ENCODE measurements around the gene FOXJ3.

FOXJ3 gene

DNA sequence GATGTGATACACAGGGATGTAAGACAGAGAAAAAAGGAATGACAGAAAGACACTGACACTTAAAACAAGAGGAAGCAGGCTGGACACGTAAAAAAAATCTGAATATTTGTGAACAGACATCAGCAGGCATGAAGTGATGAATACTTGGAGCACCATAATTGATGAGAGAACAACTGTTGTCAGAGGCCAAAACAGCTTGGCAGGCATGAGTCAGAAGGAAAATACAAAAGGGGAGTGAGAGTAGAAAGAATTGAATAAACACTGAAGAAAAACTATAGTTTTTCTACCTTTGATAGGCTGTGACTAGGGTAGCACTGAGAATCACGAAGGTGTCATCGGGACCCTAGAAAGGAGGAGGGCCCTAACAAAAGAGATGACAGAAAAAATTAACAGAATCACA, 148.9 kb downstream of the FOXJ3 start:
- peaks cover 5 to 71% of the 10 kb centered on the region in 2 experiments for H3K36me3 ChIP-seq (ENCODE audit: control insufficient read depth in 2 of 2, insufficient read depth in 1 of 2, low read length in 2 of 2)
- CTCF ChIA-PET = interaction anchor here (3.3 kb wide), 1 partner anchor 13 kb away, joined by 23 read pairs; no protein-coding TSS in a partner anchor

DNA sequence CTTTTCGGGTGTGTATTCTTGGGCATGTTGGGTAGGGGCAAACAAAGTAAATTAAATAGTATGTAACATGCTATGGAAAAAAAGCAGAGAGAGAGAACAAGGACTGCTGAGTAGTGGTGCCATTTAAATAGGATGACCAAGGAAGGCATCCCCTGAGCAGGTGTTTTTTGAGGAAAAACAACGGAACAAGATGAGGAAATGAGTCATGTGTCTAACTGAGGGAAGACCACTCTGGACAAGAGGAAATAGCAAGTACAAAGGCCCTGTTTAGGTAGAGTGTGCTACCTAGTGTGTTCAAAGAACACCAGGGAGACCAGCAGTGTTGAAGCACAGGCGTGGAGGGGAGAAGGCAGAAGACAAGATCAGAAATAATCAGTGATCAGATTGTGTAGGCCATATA, 150.4 kb downstream of the FOXJ3 start:
- no peak overlapping the region for H3K27ac ChIP-seq (ENCODE audit: extremely low read depth, low read depth, low read length)
- TF ChIP-seq ZNF791 (tag by site-specific recombination; IDR thresholded peaks at IDR 0.05) = no peak
- no peak for TF ChIP-seq ZNF664 (tag by site-specific recombination; IDR thresholded peaks at IDR 0.05)
- no peak for TF ChIP-seq ZNF112 (tag by site-specific recombination; IDR thresholded peaks at IDR 0.05)
- no peak for TF ChIP-seq PRDM1 (tag by site-specific recombination; IDR thresholded peaks at IDR 0.05)
- no peak for TF ChIP-seq MEIS1 (CRISPR knock-in tag; IDR thresholded peaks at IDR 0.05; ENCODE audit: borderline replicate concordance)
- no peak for TF ChIP-seq ZNF211 (tag by site-specific recombination; IDR thresholded peaks at IDR 0.05; ENCODE audit: low read depth)
- no peak for TF ChIP-seq TCF7L2 (IDR thresholded peaks at IDR 0.05; ENCODE audit: borderline replicate concordance, low read depth, low read length)
- TF ChIP-seq TRIM28 (IDR thresholded peaks at IDR 0.05; ENCODE audit: borderline replicate concordance, low read length) = no peak
- no peak for TF ChIP-seq ZNF155 (tag by site-specific recombination; IDR thresholded peaks at IDR 0.05)
- no peak for TF ChIP-seq ZNF391 (tag by site-specific recombination; IDR thresholded peaks at IDR 0.05; ENCODE audit: borderline replicate concordance, low read depth)
- no peaks in the 10 kb centered on the region for H3K9me3 ChIP-seq (ENCODE audit: control insufficient read depth, insufficient read depth, low read depth, low read length)
- H3K4me1 ChIP-seq (ENCODE audit: control insufficient read depth, insufficient read depth, low read length) = peaks cover 4% of the 10 kb centered on the region; the same call in 1 of the 2 replicates
- peaks cover 4 to 60% of the 10 kb centered on the region in 2 experiments; a peak in 2 of 3 replicates for H3K36me3 ChIP-seq (ENCODE audit: control insufficient read depth in 2 of 2, insufficient read depth in 1 of 2, low read length in 2 of 2)
- ChIA-PET CTCF (interaction anchor here (0.6 kb wide), 1 partner anchor 256 kb away, joined by 3 read pairs; no protein-coding TSS in a partner anchor), POLR2A (no interaction called here)
- no peak overlapping the region for H3K4me3 ChIP-seq (ENCODE audit: low read depth, low read length)

More for the DNA sequence above, 148.9 kb downstream of the FOXJ3 start:
- H3K9me3 ChIP-seq (ENCODE audit: control insufficient read depth, insufficient read depth, low read depth, low read length) = no peaks in the 10 kb centered on the region
- TF ChIP-seq, protein P1, sequence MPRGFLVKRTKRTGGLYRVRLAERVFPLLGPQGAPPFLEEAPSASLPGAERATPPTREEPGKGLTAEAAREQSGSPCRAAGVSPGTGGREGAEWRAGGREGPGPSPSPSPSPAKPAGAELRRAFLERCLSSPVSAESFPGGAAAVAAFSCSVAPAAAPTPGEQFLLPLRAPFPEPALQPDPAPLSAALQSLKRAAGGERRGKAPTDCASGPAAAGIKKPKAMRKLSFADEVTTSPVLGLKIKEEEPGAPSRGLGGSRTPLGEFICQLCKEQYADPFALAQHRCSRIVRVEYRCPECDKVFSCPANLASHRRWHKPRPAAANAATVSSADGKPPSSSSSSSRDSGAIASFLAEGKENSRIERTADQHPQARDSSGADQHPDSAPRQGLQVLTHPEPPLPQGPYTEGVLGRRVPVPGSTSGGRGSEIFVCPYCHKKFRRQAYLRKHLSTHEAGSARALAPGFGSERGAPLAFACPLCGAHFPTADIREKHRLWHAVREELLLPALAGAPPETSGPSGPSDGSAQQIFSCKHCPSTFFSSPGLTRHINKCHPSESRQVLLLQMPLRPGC (tag by site-specific recombination; IDR thresholded peaks at IDR 0.05) = no peak
- TF ChIP-seq TCF7L2 (IDR thresholded peaks at IDR 0.05; ENCODE audit: borderline replicate concordance, low read depth, low read length) (no peak), ZNF768 (tag by site-specific recombination; IDR thresholded peaks at IDR 0.05) (no peak), ZNF366 (tag by site-specific recombination; conservative IDR thresholded peaks at IDR 0.05) (no peak), ZNF544 (tag by site-specific recombination; IDR thresholded peaks at IDR 0.05) (no peak), ZNF561 (tag by site-specific recombination; IDR thresholded peaks at IDR 0.05; ENCODE audit: borderline replicate concordance) (no peak), OVOL3 (tag by site-specific recombination; IDR thresholded peaks at IDR 0.05) (no peak)
- TF ChIP-seq, protein P2, sequence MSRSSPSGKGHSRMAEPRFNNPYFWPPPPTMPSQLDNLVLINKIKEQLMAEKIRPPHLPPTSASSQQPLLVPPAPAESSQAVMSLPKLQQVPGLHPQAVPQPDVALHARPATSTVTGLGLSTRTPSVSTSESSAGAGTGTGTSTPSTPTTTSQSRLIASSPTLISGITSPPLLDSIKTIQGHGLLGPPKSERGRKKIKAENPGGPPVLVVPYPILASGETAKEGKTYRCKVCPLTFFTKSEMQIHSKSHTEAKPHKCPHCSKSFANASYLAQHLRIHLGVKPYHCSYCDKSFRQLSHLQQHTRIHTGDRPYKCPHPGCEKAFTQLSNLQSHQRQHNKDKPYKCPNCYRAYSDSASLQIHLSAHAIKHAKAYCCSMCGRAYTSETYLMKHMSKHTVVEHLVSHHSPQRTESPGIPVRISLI (tag by site-specific recombination; IDR thresholded peaks at IDR 0.05) = 0 out of 2 replicates have a peak, but pooled peaks have one; percentile 35
- POLR2A ChIA-PET = no interaction called here
- H3K4me3 ChIP-seq (ENCODE audit: low read depth, low read length) = no peak overlapping the region
- no peak overlapping the region for H3K27ac ChIP-seq (ENCODE audit: extremely low read depth, low read depth, low read length)
- no peaks in the 10 kb centered on the region for H3K4me1 ChIP-seq (ENCODE audit: control insufficient read depth, insufficient read depth, low read length)

DNA sequence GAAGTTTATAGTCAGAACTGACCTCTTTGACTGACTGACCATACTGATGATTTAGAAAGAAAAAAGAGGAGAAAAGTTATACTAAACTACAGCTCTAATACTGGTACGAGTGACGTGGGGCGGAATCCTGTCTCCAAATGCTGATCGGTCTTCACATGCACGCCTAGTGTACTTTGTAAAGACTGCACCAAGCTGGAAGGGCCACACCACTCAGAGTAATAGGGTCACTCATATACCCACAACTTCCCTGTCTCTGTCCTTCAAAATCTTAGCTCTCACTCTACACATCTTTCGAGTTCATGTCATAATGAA, 151.1 kb downstream of the FOXJ3 start:
- no peaks in the 10 kb centered on the region for H3K9me3 ChIP-seq (ENCODE audit: control insufficient read depth, insufficient read depth, low read depth, low read length)
- H3K4me3 ChIP-seq (ENCODE audit: low read depth, low read length) = no peak overlapping the region
- peaks cover 4 to 53% of the 10 kb centered on the region in 2 experiments; a peak in 2 of 3 replicates for H3K36me3 ChIP-seq (ENCODE audit: control insufficient read depth in 2 of 2, insufficient read depth in 1 of 2, low read length in 2 of 2)
- CTCF ChIA-PET = no interaction called here
- POLR2A ChIA-PET = no interaction called here
- no peak overlapping the region for H3K27ac ChIP-seq (ENCODE audit: extremely low read depth, low read depth, low read length)
- H3K4me1 ChIP-seq (ENCODE audit: control insufficient read depth, insufficient read depth, low read length) = peaks cover 6% of the 10 kb centered on the region
- TF ChIP-seq KLF8 (tag by site-specific recombination; IDR thresholded peaks at IDR 0.05) = no peak
- TF ChIP-seq, protein P3, sequence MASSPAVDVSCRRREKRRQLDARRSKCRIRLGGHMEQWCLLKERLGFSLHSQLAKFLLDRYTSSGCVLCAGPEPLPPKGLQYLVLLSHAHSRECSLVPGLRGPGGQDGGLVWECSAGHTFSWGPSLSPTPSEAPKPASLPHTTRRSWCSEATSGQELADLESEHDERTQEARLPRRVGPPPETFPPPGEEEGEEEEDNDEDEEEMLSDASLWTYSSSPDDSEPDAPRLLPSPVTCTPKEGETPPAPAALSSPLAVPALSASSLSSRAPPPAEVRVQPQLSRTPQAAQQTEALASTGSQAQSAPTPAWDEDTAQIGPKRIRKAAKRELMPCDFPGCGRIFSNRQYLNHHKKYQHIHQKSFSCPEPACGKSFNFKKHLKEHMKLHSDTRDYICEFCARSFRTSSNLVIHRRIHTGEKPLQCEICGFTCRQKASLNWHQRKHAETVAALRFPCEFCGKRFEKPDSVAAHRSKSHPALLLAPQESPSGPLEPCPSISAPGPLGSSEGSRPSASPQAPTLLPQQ (tag by site-specific recombination; IDR thresholded peaks at IDR 0.05) = no peak
- no peak for TF ChIP-seq ZNF175 (tag by site-specific recombination; IDR thresholded peaks at IDR 0.05)
- no peak for TF ChIP-seq ZNF830 (tag by site-specific recombination; IDR thresholded peaks at IDR 0.05; ENCODE audit: low read depth)
- no peak for TF ChIP-seq ZBTB17 (tag by site-specific recombination; IDR thresholded peaks at IDR 0.05)
- no peak for TF ChIP-seq ZNF561 (tag by site-specific recombination; IDR thresholded peaks at IDR 0.05; ENCODE audit: borderline replicate concordance)
- TF ChIP-seq ZBTB1 (tag by site-specific recombination; IDR thresholded peaks at IDR 0.05) = no peak
- no peak for TF ChIP-seq ZNF221 (tag by site-specific recombination; IDR thresholded peaks at IDR 0.05; ENCODE audit: borderline replicate concordance)
- no peak for TF ChIP-seq ZNF174 (tag by site-specific recombination; IDR thresholded peaks at IDR 0.05)

All from HEK293 (cell line).